DMS 273 (cell line): ENCODE measurements around the gene WDR62.
A peak's percentile ranks its signal among the peaks of the same experiment; 100 is the strongest.
"Not testable (repeated sequence)": the region's sequence is repeated elsewhere in the genome, so short reads cannot be mapped to it uniquely, and the experiment has no call there.

ENCODE experiments used
- DNase-seq: peaks from one replicate; lab custom pipeline; 2025; ENCODE audit not compliant: unreplicated experiment; lab: John Stamatoyannopoulos, UW

The WDR62 gene

DNA sequence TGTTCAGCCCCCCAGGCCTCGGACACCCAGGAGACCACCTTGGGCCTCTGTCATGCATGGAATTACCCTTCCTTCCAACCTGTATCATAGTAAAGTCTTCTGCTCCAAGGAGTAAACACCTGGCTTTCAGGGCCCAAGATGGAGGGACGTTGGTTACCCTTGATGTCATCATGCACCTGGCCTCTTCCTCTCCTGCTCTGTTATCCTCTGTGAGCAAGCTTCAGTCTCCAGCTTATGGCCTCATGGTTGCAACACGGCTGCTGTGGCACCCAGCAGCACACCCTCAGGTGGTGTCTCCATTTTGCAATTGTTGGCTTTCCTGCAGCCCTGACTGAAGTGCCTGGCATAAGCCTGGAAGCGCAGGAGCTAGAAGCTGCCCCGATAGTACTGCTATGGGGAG, 52.3 kb downstream of the WDR62 start:
- no peak for DNase-seq

DNA sequence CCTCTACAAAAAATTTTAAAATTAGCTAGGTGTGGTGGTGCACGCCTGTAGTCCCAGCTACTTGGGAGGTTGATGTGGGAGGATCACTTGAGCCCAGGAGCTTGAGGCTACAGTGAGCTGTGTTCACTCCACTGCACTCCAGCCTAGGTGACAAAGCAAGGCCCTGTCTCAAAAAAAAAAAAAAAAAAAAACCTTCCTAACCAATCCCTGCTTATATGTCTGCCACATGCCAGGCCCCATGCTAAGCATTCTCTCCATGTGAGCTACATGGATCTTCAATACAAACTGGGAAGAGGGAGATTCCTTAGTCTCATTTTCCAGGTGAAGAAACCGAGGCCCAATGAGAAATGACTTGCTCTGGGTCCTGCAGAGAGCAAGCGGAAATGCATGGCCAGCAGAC, 54.0 kb downstream of the WDR62 start:
- no peak for DNase-seq

DNA sequence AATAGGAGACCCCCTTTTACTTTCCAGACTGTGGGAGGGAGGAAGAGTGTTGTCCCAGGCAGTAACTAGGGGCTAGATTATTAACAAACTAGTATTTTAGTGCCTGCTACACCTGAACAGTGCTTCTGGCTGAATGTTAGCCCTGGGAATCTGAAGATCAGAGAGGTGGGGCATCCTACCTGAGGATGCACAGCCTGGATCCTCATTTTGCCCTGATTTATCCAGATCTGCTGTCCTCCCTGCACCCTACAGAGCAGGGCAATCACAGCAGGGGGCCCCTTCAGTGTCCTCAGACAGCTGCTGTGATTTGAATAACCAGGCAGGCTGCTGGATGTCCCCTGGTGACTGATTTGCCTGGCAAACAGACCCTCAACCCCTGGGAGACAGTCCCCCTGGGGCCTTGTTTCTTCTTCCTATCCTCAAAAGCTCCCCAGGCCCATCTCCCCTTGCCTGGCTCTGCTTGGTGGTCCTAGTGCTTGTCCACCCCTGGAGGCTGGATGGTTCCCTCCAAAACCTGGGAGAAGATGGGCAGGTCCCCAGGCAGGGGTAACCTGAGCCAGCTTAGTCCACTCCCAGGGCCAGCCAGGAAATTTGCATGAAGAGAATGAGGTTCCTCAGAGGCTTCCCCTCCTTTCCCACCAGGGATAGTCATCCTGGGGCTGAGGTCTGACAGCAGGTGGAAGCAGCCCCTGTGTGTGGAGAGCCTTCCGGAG, 55.9 kb downstream of the WDR62 start, which contains the start of gene OVOL3:
TSS of gene OVOL3 (plus strand) at position 657 of the 713 bp plus-strand sequence. CDS start 60 bp downstream, outside the sequence.
- peak; percentile 33 for DNase-seq

DNA sequence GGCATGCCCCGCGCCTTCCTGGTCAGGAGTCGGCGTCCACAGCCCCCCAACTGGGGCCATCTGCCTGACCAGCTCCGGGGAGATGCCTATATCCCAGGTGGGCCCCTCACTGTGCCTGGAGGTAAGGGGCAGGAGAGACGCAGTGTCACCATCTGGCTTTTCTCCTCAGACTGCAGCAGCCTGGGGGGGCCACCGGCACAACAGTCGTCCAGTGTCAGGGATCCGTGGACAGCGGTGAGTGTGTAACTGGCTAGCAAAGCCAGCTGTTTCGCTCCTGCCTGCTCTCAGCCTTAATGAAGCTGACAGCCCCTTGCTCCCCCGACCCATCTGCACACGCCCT, 56.5 kb downstream of the WDR62 start:
- DNase-seq: peak; percentile 41

DNA sequence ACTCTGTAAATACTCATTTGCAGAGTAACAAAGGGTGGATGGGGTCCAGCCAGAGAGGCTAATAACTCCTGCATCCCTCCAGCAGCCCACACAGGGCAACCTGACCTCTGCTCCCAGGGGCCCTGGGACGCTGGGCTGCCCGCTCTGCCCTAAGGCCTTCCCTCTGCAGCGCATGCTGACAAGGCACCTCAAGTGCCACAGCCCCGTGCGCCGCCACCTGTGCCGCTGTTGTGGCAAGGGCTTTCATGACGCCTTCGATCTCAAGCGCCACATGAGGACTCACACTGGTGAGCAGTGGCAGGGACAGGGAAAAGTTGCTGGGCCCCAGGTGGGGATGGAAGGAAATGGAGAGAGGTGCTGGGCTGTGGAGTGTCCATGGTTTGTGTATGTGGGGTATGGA, 58.0 kb downstream of the WDR62 start:
- no peak for DNase-seq

DNA sequence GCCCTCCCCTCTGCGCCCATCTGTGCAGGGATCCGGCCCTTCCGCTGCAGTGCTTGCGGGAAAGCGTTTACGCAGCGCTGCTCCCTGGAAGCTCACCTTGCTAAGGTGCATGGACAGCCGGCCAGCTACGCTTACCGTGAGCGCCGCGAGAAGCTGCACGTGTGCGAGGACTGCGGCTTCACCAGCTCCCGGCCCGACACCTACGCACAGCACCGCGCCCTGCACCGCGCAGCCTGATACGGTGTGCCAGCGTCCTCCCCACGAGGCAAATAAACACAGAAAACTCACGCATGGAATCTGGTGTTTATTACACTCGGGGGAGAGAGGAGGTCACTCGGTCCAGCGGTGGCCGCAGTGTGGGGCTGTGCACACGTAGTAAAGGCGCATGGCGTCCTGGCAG, 58.7 kb downstream of the WDR62 start:
- no peak for DNase-seq

DNA sequence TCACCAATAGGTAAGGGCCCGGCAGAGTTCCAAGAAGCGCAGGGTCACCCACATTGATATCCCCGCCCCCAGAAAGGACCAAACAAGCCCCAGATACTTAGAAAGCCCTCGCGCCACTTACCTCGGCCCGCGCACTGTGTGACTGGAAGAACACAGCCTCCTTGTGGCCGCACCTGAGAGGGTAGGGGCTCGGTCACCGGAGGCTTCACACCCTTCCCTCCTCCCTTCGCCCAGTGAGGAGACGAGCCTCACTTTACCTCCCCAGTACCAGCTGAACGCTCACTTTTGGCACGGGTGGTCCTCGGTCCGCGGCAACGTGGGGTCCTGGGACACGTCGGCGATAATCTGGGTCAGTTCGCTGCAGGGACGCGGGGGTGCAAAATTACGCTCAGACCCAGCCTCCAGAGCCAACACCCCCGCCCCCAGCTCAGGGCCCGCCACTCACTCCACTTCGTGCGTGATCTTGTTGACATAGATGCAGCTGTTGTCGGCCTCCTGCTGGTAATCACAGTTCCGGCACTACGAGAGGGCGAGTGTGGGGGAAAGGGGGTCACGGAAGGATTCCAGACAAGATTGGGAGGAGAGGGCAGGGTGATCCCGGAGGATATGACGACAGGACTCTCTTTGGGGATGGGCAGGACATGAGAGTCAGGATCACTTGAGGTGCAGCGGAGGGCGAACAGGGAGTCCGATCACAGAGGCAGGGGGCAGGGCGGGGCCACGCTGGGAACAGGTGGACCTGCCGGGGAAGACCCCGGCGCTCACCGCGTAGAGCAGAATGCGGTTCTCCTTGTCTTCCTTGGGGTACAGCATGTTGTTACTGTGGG, 59.4 kb downstream of the WDR62 start:
- peak; percentile 75 for DNase-seq

DNA sequence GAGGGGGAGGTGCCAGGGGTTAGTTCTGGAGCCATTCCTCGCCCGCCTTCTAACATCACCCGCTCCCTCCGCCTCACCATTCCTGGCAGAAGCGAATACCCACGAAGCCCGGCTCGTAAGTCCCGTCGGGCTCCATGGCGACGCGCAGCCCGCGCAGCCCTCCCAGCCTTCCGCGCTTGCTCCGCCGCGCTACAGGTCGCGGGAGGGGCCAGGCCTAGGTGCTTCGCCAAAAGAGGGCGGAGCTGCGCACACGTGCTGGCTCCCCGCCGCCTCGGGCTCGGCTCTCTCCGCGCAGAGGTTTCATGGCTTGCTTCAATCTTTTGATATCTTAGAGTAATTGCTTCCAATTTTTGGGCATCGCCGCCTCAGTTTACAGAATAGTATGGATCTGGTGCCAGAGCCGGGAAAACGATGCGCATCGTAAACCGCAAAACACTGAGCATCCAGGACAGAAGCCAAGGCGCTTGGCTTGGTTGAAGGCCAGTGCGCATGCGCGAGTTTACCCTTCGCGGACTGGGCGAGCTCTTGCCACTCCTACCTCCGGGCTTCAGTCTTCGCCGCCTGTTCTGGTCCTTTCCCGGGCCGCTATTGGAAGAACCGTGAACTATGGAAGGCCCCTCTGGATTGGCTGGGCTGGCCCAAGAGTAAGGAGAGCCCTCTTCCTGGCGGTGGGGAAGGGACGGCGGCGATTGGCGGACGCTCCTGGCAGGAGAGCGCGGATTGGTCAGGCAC, 60.2 kb downstream of the WDR62 start, which contains the start of gene POLR2I:
TSS of gene POLR2I (minus strand) at position 155 of the 732 bp plus-strand sequence. CDS start at position 136, 19 bp downstream.
- DNase-seq: peak; percentile 100

DNA sequence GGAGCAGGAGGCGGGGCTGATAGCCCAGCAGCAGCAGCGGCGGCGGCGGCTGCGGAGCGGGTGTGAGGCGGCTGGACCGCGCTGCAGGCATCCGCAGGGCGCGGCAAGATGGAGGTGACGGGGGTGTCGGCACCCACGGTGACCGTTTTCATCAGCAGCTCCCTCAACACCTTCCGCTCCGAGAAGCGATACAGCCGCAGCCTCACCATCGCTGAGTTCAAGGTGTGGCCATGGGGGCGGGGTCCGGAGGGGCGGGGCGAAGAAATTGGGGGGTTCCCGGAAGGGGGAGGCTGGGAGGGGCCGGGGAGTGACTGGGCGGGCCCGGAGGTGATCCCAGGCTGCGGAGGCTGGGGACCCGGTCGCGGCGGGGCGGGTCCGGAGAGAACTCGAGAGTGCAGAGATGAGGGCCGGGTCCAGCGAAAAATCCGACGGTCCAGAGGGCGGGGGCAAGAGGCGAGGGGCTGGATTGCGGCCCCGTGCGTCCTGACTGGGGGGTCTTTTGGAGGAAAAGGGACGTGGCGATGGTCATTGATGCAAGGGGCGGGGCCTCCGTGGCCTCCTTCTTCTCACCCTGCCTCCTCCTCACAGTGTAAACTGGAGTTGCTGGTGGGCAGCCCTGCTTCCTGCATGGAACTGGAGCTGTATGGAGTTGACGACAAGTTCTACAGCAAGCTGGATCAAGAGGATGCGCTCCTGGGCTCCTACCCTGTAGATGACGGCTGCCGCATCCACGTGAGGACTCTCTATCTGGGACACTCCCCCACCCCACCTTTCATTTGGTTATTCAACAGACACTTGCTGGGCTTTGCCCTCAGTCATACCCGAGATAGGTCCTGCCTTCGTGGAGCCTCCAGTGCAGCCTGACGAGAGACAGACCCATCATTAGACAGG, 61.0 kb downstream of the WDR62 start, which contains the start of gene TBCB:
TSS of gene TBCB (plus strand) at position 16 of the 891 bp plus-strand sequence. CDS start at position 109, 93 bp downstream.
- peak; percentile 86 for DNase-seq

DNA sequence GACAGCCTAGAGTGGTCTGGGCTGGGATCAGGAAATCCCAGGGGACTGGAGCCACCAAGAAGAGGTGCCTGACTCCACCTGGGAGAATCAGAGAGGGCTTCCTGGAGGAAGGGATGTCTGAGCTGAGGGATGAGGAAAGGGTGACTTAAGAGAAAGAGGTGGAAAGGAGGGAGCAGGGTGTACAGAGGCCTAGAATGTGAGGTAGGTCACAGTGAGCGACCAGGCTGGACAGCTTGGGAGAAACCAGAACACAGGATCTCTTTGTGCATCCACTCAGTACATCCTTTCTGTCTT, 61.6 kb downstream of the WDR62 start:
- DNase-seq: no peak

DNA sequence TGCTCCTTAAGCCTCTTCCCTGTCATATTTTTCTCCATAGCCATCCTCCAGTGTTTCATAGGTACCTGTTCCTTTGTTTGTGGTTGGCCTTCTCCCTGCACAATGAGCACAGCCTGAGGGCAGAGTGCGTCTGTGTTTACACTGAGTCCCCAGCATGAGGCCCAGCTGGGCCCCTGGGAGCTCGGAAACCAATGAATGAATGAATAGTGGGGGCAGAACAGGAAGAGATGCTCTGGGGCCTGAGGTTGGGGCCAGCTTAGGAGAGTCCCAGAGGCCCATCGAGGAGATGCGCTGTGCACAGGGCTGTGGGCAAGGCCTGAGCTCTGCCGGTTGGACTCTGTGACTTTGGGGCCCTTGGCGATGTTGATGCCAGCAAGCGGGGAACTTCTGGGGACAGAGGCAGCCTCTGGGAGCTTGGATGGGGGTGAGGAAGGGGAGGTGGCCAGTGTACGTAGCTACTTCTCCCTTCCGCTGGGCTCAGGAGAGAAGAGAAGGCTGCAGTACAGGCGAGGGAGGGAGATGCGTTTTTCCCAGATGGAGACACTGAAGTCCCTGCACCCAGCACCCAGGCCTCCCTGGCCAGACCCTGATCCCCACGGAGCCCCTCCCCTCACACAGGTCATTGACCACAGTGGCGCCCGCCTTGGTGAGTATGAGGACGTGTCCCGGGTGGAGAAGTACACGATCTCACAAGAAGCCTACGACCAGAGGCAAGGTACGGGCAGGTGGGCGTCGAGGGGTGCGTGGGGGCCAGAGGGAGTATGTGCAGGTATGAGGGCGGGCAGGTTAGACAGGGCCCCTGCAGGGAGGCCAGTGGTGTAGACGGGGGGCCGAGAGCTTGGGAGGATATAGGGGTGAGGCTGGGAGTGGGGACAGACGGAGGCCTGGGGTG, 65.6 kb downstream of the WDR62 start:
- DNase-seq: no peak

DNA sequence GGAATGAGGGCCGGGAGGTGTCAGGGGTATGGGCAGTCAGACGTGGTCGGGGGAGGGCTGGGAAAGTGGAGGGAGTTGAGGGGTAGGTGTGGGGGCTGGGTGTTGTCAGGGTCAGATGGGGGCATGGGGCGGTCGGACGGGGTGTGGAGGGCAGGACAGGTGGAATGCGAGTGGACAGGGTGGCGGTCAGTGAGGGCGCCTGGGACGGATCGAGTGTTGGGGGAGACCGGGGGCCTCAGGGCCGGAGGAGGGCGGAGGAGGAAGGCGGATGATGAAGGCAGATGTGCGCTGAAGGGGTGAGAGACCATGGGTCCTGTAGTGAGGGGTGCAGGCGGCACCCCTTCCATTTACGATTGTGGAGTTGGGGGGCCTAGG, 66.3 kb downstream of the WDR62 start:
- no peak for DNase-seq

DNA sequence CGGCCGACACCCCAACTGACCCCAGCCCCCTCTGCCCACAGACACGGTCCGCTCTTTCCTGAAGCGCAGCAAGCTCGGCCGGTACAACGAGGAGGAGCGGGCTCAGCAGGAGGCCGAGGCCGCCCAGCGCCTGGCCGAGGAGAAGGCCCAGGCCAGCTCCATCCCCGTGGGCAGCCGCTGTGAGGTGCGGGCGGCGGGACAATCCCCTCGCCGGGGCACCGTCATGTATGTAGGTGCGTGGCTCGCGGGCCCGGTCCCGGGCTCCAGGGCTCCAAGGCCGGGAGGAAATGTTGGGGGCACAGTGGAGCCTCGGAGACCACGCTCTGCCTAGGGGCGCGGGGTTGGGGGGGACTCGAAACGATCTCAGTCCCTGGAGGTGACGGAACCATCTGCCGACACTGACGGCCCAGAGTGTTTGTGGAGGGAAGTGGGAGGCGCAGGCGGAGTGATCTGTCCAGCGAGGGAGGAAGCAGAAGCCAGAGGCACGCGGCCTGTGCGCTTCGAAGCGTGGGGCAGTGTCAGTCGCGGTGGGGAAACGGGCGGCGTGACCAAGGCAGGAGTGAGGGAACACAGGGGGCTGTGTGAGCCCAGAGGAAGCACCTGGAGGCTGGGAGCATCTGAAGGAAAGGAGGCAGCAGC, 66.9 kb downstream of the WDR62 start:
- DNase-seq: no peak

DNA sequence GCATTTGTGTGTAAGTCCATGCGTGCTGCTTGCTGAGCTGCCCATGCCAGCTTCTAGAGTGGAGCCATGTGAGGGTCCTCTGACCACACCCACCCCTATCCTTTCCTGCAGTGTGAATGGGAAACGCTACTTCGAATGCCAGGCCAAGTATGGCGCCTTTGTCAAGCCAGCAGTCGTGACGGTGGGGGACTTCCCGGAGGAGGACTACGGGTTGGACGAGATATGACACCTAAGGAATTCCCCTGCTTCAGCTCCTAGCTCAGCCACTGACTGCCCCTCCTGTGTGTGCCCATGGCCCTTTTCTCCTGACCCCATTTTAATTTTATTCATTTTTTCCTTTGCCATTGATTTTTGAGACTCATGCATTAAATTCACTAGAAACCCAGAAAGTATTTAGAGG, 70.9 kb downstream of the WDR62 start:
- DNase-seq: no peak

DNA sequence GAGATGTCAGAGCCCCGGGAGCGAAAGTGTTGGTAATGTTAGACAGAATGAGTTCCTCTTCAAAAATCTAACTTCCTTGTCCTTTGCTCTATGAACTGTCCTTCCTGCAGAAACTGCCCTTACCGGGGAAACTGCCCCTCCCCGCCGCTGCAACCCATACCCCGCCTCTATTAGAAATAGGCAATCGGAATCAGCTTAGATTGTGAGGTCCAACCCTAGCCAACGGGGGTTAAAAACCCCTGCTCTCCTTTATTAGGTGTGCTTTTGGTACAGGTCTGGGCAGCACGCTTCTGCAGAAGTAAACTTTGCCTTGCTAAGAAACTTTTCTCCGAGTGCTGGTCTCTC, 73.7 kb downstream of the WDR62 start:
- DNase-seq: peak; percentile 65

DNA sequence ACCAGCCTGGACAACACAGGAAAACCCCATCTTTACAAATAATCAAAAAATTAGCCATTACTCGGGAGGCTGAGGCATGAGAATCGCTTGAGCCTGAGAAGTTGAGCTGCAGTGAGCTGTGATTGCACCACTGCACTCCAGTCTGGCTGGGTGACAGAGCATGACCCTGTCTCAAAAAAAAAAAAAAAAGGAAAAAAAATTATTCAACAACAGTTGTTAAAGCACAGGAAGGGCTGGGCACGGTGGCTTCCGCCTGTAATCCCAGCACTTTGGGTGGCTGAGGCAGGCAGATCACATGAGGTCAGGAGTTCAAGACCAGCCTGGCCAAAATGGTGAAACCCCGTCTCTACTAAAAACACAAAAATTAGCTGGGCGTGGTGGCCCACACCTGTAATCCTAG, 76.5 kb downstream of the WDR62 start:
- DNase-seq: not testable (repeated sequence)

DNA sequence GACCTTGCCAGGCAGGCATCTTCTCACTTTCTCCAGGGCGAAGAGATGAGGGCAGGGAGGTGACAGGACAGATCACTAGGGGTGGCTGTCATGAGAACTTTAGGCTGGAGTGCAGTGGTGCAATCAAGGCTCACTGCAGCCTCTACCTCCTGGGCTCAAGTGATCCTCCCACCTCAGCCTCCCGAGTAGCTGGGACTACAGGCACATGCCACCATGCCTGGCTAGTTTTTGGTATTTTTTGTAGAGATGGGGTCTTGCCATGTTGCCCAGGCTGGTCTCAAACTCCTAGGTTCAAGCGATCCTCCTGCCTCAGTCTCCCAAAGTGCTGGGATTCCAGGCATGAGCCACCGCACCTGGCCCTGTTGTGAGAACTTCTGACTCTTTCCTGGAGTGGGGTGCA, 80.2 kb downstream of the WDR62 start:
- not testable (repeated sequence) for DNase-seq

DNA sequence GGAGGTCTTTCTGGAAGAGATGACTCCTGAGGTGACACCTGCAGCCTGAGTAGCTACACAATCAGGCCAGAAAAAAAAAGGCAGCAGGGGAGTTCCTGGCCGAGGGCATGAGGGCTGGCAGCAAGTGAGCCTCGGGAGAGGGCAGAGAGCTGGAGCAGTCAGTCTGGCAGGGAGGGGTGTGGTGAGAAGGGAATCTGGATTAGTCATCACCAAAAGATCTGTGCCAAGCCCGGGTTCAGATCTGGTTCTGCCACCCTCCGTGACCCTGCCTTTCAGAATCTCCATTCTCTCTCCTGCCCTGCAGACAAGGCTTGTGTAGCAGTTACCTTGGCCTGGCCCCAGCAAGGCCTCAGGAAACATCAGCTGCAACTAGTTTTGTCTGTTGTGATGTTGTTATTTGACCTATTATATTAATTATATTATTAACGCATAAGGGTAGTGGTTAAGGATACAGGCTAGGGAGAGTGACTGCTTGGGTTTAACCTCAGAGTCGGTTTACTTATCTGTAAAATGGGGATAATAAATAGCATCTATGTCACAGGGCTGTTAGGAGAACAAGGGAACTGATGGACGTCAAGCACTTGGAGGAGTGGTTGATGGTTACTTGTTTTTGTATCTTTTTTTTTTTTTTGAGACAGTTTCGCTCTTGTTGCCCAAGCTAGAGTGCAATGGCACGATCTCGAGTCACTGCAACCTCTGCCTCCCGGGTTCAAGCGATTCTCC, 82.4 kb downstream of the WDR62 start:
- peak; percentile 69 for DNase-seq

DNA sequence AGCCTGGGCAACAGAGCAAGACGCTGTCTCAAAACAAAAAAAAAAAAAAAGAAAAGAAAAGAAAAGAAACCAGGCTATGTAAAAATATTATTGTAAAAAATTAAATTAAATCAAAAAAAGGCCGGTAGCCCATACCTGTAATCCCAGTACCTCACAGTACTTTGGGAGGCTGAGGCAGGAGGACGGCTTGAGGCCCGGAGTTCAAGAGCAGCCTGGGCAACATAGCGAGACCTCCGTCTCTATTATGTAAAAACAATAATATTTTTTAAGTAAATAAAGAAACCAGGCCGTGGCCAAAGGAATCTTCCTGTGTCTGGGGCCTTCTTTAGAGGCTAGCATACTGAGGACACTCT, 84.4 kb downstream of the WDR62 start:
- DNase-seq: no peak
